ENCODE results near the gene NTRK1.

- TF ChIP-seq CTCF (IDR thresholded peaks at IDR 0.05; ENCODE audit: low read depth, low read length, missing input control), result no peak
- TF ChIP-seq TAF1 (conservative IDR thresholded peaks at IDR 0.05), result no peak
Observed at GRCh38 chr1:156896490-156897033, 35.9 kb downstream of the NTRK1 start.

Measured in liver (tissue), 3 donors.